GM12878 (cell line): ENCODE results near the gene PDZRN4. TPM values are rescaled to one million over a fixed set of nuclear protein-coding genes. Genes with fewer than 3 reads are reported as not detected.

Experiments
- ATAC-seq: fragments of 200-7000 bp; cut with Tn5 transposase; 3 replicates; pipeline ENCODE4 v1.9.1; 2020; ENCODE audit warnings: mild to moderate bottlenecking, moderate library complexity
- BruUV-seq: library from RNA; stranded (reverse); fragments of 400-500 nt; replicated peaks from 2 replicates; lab custom pipeline; 2021; lab: Mats Ljungman, UMichigan
- CTCF ChIA-PET: fragments of 300-600 bp; sonication (Branson Sonifier 250); formaldehyde crosslinking; extraction: SDS; loops from one replicate; lab custom pipeline; 2021; ENCODE audit warnings: inconsistent platforms; lab: Yijun Ruan, JAX
- POLR2A ChIA-PET: fragments of 350-600 bp; formaldehyde crosslinking; extraction: SDS; loops from one replicate; lab custom pipeline; 2021; ENCODE audit warnings: inconsistent platforms; lab: Charles Lee
- RAD21 ChIA-PET: fragments of 300-600 bp; sonication (Branson Sonifier 250); formaldehyde crosslinking; loops from one replicate; lab custom pipeline; 2023; ENCODE audit warnings: antibody characterized with exemption; ENCODE audit not compliant: unreplicated experiment; lab: Charles Lee
- SMC1A ChIA-PET: fragments of 300-600 bp; sonication (Branson Sonifier 250); formaldehyde crosslinking; loops from one replicate; lab custom pipeline; 2023; ENCODE audit not compliant: unreplicated experiment, uncharacterized antibody; lab: Charles Lee
- DNase-seq: peaks from one replicate; pipeline ENCODE4 v3.0.0-alpha.2; 2011; ENCODE audit warnings: low read depth, low spot score
- FAIRE-seq: peaks from 3 replicates; lab custom pipeline; 2011; peaks lifted over from hg19 to GRCh38; lab: Jason Lieb, UNC
- H2AFZ ChIP-seq: 2 replicates; pipeline ENCODE4 v1.6.0; 2011; ENCODE audit warnings: low read depth, low read length, control low read depth; ENCODE audit not compliant: control insufficient read depth
- H3K27ac ChIP-seq: 2 replicates; pipeline ENCODE4 v1.5.1; 2011; ENCODE audit warnings: control low read depth; ENCODE audit not compliant: control insufficient read depth, insufficient read depth
- H3K27me3 ChIP-seq, 2 experiments: replicated peaks in 1 of 2; 2 replicates each; pipeline versions ENCODE4 v1.6.0 to v1.6.1; 2011; ENCODE audit warnings: low read length in 1 of 2; ENCODE audit not compliant: control insufficient read depth in 2 of 2, insufficient read depth in 2 of 2
- H3K36me3 ChIP-seq, 2 experiments: 2 replicates each; pipeline ENCODE4 v1.5.1; 2011; ENCODE audit warnings: low read length in 1 of 2; ENCODE audit not compliant: control insufficient read depth in 2 of 2, insufficient read depth in 2 of 2
- H3K4me1 ChIP-seq: 2 replicates; pipeline ENCODE4 v1.6.1; 2011; ENCODE audit warnings: mild to moderate bottlenecking, low read length, moderate library complexity, mixed read lengths; ENCODE audit not compliant: control insufficient read depth, insufficient read depth
- H3K4me2 ChIP-seq: 2 replicates; pipeline ENCODE4 v1.6.0; 2011; ENCODE audit warnings: control low read depth; ENCODE audit not compliant: control insufficient read depth, insufficient read depth
- H3K4me3 ChIP-seq: fragments of 200-600 bp; sonication (generic); 2 replicates; pipeline ENCODE4 v1.5.1; 2016
- H3K79me2 ChIP-seq: 2 replicates; pipeline ENCODE4 v1.6.0; 2011; ENCODE audit warnings: low read length; ENCODE audit not compliant: control insufficient read depth, insufficient read depth
- H3K9ac ChIP-seq: 2 replicates; pipeline ENCODE4 v1.8.0; 2011; ENCODE audit warnings: low read length, control low read depth, mixed read lengths; ENCODE audit not compliant: control insufficient read depth, insufficient read depth
- H3K9me3 ChIP-seq: replicated peaks from 3 replicates; pipeline ENCODE4 v1.5.1; 2011; ENCODE audit warnings: mild to moderate bottlenecking, low read length; ENCODE audit not compliant: control insufficient read depth, insufficient read depth
- H4K20me1 ChIP-seq: 2 replicates; pipeline ENCODE4 v1.6.0; 2011; ENCODE audit not compliant: control insufficient read depth, insufficient read depth
- ASH2L ChIP-seq: fragments of 300-600, 200-600 bp; sonication (generic); IDR thresholded peaks from 2 replicates; pipeline ENCODE4 v1.6.1; 2017; ENCODE audit warnings: low read depth, mild to moderate bottlenecking, borderline replicate concordance
- CEBPB ChIP-seq, 2 experiments: fragments of 150-350 bp in 1 of 2; IDR thresholded peaks; 2 replicates each; pipeline ENCODE4 v1.6.1; 2012 to 2014; ENCODE audit warnings: low read depth in 2 of 2, low read length in 2 of 2, borderline replicate concordance in 1 of 2, inconsistent platforms in 1 of 2
- FOXK2 ChIP-seq: fragments of 450-650 bp; IDR thresholded peaks from 2 replicates; pipeline ENCODE4 v1.6.1; 2017; ENCODE audit warnings: mild to moderate bottlenecking, moderate library complexity
- MTA3 ChIP-seq: IDR thresholded peaks from 2 replicates; pipeline ENCODE4 v1.6.1; 2012; ENCODE audit warnings: low read length, inconsistent platforms, borderline replicate concordance
- POLR2AphosphoS5 ChIP-seq: IDR thresholded peaks from 2 replicates; pipeline ENCODE4 v1.6.1; 2011; ENCODE audit warnings: mild to moderate bottlenecking, low read length, inconsistent platforms
- RFX5 ChIP-seq: IDR thresholded peaks from 2 replicates; pipeline ENCODE4 v1.6.1; 2011; ENCODE audit warnings: low read depth, low read length, improper control_type of control experiment
- SP1 ChIP-seq: IDR thresholded peaks from one replicate; pipeline ENCODE4 v1.6.1; 2011; ENCODE audit warnings: low read depth, low read length
- ZSCAN29 ChIP-seq: fragments of 450-650 bp; IDR thresholded peaks from 2 replicates; pipeline ENCODE4 v1.6.1; 2017; ENCODE audit warnings: mild to moderate bottlenecking, moderate library complexity
- WGBS: methylation state at CpG from one replicate; pipeline ENCODE4 v1.1.6; 2016; ENCODE audit warnings: low lambda C conversion rate; ENCODE audit not compliant: insufficient replicate concordance, insufficient coverage; ENCODE audit errors: missing lambda C conversion rate; 5-methylcytosine and 5-hydroxymethylcytosine counted together
- in situ Hi-C: fragments of 300-500 bp; cut with MboI; formaldehyde crosslinking; loops from 9 replicates; pipeline ENCODE4 v1.14.3; 2018; ENCODE audit warnings: mixed read lengths
- intact Hi-C: fragments of 100-400 bp; cut with micrococcal nuclease; formaldehyde crosslinking; loops from one replicate; pipeline ENCODE4 v1.14.2; 2022; ENCODE audit not compliant: unreplicated experiment
- polyA plus RNA-seq, 11 experiments: library from polyadenylated mRNA; depleted of rRNA in 4 of 11; unstranded in 6 of 11; stranded (reverse) in 5 of 11; fragments of >200 nt; fragmentation: Nextera tagmentation in 4 of 11; fragmentation: Illumina TruSeq in 1 of 11; extraction: Ambion mirVana in 4 of 11; extraction: Trizol in 1 of 11; gene quantifications; 1 replicate in 1 of 11; 2 replicates in 10 of 11; pipeline versions ENCODE4 v1.2.1 to v1.2.3, GENCODE V29; 2011 to 2016; ENCODE audit warnings: inconsistent platforms in 2 of 11, missing spikeins in 2 of 11, low read depth in 1 of 11
- total RNA-seq, 4 experiments: library from RNA; depleted of rRNA in 3 of 4; stranded (reverse); fragments of >200 nt in 3 of 4; fragmentation: Illumina TruSeq in 1 of 4; extraction: Trizol in 1 of 4; gene quantifications; 2 replicates each; pipeline versions ENCODE4 v1.2.1 to v1.2.3, GENCODE V29; 2013 to 2021
- TF ChIP-seq, protein P1 (sequence below): IDR thresholded peaks from 2 replicates; pipeline ENCODE4 v1.6.1; 2011; ENCODE audit warnings: mild to moderate bottlenecking, low read depth, low read length, moderate library complexity; ENCODE audit not compliant: insufficient replicate concordance
- TF ChIP-seq, protein P2 (sequence below): fragments of 150-350 bp; IDR thresholded peaks from 2 replicates; pipeline ENCODE4 v1.6.1; 2016; ENCODE audit warnings: low read depth, low read length
- TF ChIP-seq, protein P3 (sequence below): fragments of 450-650 bp; IDR thresholded peaks from 2 replicates; pipeline ENCODE4 v1.6.1; 2018; ENCODE audit warnings: borderline replicate concordance, mild to moderate bottlenecking; ENCODE audit not compliant: partially characterized antibody
- TF ChIP-seq, protein P4 (sequence below): IDR thresholded peaks from 2 replicates; pipeline ENCODE4 v1.6.1; 2012; ENCODE audit warnings: low read depth, low read length, improper control_type of control experiment

The PDZRN4 gene
- total and polyA plus RNA-seq, 10 of the 15 experiments (the other 5 are each of a cell fraction or from before 2014, with no cell fraction given) = 0.03 TPM; not detected in 9

DNA sequence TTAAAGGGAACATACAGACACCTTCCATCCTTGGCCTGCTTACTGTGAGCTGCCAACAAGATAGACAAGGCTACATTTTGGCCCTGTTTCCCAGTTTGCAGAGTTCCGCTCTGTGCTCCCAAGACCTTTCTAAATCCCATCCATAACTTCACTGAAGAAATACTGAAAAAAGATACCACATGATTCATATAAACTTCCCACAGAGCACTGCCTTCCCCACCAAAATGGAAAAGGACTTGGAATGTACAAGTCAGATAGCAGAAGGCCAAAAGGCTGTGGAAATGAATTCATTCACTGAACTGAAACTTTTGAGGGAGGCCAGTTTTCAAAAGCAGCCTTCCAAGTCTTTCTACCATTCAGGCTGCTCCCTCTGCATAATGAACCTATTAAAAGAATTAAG is 29.6 kb downstream of the PDZRN4 start:
- Histone ChIP-seq H3K36me3 (no peaks in the 10 kb centered on the region), H4K20me1 (no peaks in the 10 kb centered on the region), H3K4me3 (no peak overlapping the region), H3K9ac (no peak overlapping the region), H2AFZ (no peak overlapping the region), H3K79me2 (no peaks in the 10 kb centered on the region), H3K4me2 (no peak overlapping the region), H3K9me3 (no peaks in the 10 kb centered on the region), H3K27ac (no peak overlapping the region), H3K4me1 (no peaks in the 10 kb centered on the region), H3K27me3 (no peaks in the 10 kb centered on the region)
- ATAC-seq (no peak), FAIRE-seq (no peak), DNase-seq (no peak)
- 85% methylated on average over 1 of the region's 1 CpG for WGBS
- intact Hi-C loops = no loop called here
- ChIA-PET RAD21 (no interaction called here), SMC1A (no interaction called here), CTCF (no interaction called here), POLR2A (no interaction called here)
- BruUV-seq = no TSS peak
- in situ Hi-C loops = no loop called here
- TF ChIP-seq, protein P1, sequence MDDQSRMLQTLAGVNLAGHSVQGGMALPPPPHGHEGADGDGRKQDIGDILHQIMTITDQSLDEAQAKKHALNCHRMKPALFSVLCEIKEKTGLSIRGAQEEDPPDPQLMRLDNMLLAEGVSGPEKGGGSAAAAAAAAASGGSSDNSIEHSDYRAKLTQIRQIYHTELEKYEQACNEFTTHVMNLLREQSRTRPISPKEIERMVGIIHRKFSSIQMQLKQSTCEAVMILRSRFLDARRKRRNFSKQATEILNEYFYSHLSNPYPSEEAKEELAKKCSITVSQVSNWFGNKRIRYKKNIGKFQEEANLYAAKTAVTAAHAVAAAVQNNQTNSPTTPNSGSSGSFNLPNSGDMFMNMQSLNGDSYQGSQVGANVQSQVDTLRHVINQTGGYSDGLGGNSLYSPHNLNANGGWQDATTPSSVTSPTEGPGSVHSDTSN = no peak
- no peak for TF ChIP-seq ZSCAN29
- TF ChIP-seq, protein P2, sequence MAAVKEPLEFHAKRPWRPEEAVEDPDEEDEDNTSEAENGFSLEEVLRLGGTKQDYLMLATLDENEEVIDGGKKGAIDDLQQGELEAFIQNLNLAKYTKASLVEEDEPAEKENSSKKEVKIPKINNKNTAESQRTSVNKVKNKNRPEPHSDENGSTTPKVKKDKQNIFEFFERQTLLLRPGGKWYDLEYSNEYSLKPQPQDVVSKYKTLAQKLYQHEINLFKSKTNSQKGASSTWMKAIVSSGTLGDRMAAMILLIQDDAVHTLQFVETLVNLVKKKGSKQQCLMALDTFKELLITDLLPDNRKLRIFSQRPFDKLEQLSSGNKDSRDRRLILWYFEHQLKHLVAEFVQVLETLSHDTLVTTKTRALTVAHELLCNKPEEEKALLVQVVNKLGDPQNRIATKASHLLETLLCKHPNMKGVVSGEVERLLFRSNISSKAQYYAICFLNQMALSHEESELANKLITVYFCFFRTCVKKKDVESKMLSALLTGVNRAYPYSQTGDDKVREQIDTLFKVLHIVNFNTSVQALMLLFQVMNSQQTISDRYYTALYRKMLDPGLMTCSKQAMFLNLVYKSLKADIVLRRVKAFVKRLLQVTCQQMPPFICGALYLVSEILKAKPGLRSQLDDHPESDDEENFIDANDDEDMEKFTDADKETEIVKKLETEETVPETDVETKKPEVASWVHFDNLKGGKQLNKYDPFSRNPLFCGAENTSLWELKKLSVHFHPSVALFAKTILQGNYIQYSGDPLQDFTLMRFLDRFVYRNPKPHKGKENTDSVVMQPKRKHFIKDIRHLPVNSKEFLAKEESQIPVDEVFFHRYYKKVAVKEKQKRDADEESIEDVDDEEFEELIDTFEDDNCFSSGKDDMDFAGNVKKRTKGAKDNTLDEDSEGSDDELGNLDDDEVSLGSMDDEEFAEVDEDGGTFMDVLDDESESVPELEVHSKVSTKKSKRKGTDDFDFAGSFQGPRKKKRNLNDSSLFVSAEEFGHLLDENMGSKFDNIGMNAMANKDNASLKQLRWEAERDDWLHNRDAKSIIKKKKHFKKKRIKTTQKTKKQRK = no peak
- TF ChIP-seq CEBPB (IDR thresholded peaks at IDR 0.05; ENCODE audit: borderline replicate concordance in 1 of 2, low read depth in 2 of 2, low read length in 2 of 2) = no peak
- no peak for TF ChIP-seq ASH2L
- no peak for TF ChIP-seq FOXK2
- no peak for TF ChIP-seq SP1
- TF ChIP-seq POLR2AphosphoS5 = no peak
- TF ChIP-seq, protein P3, sequence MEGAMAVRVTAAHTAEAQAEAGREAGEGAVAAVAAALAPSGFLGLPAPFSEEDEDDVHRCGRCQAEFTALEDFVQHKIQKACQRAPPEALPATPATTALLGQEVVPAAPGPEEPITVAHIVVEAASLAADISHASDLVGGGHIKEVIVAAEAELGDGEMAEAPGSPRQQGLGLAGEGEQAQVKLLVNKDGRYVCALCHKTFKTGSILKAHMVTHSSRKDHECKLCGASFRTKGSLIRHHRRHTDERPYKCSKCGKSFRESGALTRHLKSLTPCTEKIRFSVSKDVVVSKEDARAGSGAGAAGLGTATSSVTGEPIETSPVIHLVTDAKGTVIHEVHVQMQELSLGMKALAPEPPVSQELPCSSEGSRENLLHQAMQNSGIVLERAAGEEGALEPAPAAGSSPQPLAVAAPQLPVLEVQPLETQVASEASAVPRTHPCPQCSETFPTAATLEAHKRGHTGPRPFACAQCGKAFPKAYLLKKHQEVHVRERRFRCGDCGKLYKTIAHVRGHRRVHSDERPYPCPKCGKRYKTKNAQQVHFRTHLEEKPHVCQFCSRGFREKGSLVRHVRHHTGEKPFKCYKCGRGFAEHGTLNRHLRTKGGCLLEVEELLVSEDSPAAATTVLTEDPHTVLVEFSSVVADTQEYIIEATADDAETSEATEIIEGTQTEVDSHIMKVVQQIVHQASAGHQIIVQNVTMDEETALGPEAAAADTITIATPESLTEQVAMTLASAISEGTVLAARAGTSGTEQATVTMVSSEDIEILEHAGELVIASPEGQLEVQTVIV = no peak
- TF ChIP-seq RFX5 = no peak
- TF ChIP-seq, protein P4, sequence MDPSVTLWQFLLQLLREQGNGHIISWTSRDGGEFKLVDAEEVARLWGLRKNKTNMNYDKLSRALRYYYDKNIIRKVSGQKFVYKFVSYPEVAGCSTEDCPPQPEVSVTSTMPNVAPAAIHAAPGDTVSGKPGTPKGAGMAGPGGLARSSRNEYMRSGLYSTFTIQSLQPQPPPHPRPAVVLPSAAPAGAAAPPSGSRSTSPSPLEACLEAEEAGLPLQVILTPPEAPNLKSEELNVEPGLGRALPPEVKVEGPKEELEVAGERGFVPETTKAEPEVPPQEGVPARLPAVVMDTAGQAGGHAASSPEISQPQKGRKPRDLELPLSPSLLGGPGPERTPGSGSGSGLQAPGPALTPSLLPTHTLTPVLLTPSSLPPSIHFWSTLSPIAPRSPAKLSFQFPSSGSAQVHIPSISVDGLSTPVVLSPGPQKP = no peak
- TF ChIP-seq MTA3 = no peak
